Measurements from ENCODE around the gene RNU5D-1. TPM values are rescaled to one million over a fixed set of nuclear protein-coding genes. Genes with fewer than 3 reads are reported as not detected.

RNU5D-1 gene
- total and polyA plus RNA-seq, 8 donors, result not detected

GRCh38 chr1:44693159-44693558 lies 37.8 kb downstream of the RNU5D-1 start:
- TF ChIP-seq, protein P1, sequence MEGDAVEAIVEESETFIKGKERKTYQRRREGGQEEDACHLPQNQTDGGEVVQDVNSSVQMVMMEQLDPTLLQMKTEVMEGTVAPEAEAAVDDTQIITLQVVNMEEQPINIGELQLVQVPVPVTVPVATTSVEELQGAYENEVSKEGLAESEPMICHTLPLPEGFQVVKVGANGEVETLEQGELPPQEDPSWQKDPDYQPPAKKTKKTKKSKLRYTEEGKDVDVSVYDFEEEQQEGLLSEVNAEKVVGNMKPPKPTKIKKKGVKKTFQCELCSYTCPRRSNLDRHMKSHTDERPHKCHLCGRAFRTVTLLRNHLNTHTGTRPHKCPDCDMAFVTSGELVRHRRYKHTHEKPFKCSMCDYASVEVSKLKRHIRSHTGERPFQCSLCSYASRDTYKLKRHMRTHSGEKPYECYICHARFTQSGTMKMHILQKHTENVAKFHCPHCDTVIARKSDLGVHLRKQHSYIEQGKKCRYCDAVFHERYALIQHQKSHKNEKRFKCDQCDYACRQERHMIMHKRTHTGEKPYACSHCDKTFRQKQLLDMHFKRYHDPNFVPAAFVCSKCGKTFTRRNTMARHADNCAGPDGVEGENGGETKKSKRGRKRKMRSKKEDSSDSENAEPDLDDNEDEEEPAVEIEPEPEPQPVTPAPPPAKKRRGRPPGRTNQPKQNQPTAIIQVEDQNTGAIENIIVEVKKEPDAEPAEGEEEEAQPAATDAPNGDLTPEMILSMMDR (IDR thresholded peaks at IDR 0.05), result no peak
- Histone ChIP-seq H3K4me1 (no peaks in the 10 kb centered on the region), H3K27me3 (no peaks in the 10 kb centered on the region), H3K36me3 (no peaks in the 10 kb centered on the region), H3K27ac (no peak overlapping the region), H3K4me3 (no peak overlapping the region), H3K9me3 (no peaks in the 10 kb centered on the region)
- intact Hi-C loops (cut with DNase I), result no loop called here
- DNase-seq (no peak), ATAC-seq (no peak), FAIRE-seq (no peak)
- WGBS, 2 donors, result 76 to 79% methylated on average over 2 of the region's 2 CpGs

- Histone ChIP-seq H3K36me3 (no peaks in the 10 kb centered on the region), H3K27ac (no peak overlapping the region), H3K4me1 (no peaks in the 10 kb centered on the region), H3K9me3 (no peaks in the 10 kb centered on the region), H3K4me3 (no peak overlapping the region), H3K27me3 (no peaks in the 10 kb centered on the region)
- no peak for FAIRE-seq
- 86 to 90% methylated on average over 3 of the region's 3 CpGs for WGBS, 2 donors
- TF ChIP-seq, protein P1 (IDR thresholded peaks at IDR 0.05), result no peak
- DNase-seq, result no peak
- ATAC-seq, result no peak
- intact Hi-C loops (cut with DNase I), result no loop called here
Measured at GRCh38 chr1:44689447-44689765, 41.6 kb downstream of the RNU5D-1 start.

DNA sequence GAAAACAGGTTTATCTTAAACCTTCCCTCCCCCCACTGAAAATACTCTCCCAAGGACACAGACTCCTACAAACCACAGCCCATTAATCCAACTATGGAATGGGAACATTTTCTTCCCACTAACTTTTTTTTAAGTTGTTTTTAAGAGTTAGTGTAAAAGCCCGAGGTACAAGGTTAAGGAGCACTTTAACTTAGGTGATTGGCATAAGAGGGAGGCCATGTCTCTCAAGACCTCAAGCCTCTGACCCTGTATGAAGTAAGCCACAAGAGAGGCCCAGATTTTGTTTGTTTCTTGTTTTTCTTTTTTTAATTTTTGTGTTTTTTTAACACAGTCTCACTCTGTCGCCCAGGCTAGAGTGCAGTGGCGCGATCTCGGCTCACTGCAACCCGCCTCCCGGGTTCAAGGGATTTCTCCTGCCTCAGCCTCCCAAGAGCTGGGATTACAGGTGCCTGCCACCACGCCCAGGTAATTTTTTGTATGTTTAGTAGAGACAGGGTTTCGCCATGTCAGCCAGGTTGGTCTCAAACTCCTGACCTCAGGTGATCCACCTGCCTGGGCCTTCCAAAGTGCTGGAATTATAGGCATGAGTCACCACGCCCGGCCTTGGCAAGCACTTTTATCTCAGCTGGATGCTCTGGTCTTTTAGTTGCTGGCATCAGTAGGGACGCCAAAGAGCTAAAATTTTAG lies 42.1 kb downstream of the RNU5D-1 start:
- TF ChIP-seq, protein P1 (IDR thresholded peaks at IDR 0.05), result no peak
- no peaks in the 10 kb centered on the region for H3K27me3 ChIP-seq
- FAIRE-seq, result no peak
- no peak overlapping the region for H3K27ac ChIP-seq
- no peak for ATAC-seq
- no peaks in the 10 kb centered on the region for H3K36me3 ChIP-seq
- H3K4me1 ChIP-seq, result no peaks in the 10 kb centered on the region
- WGBS, 2 donors, result 85 to 87% methylated on average over 12 of the region's 12 CpGs
- DNase-seq, result no peak
- no peak overlapping the region for H3K4me3 ChIP-seq
- intact Hi-C loops (cut with DNase I), result no loop called here
- no peaks in the 10 kb centered on the region for H3K9me3 ChIP-seq

GRCh38 chr1:44685881-44686280 lies 45.1 kb downstream of the RNU5D-1 start:
- Histone ChIP-seq H3K36me3 (no peaks in the 10 kb centered on the region), H3K27me3 (no peaks in the 10 kb centered on the region), H3K4me3 (no peak overlapping the region), H3K4me1 (no peaks in the 10 kb centered on the region), H3K27ac (no peak overlapping the region), H3K9me3 (no peaks in the 10 kb centered on the region)
- no peak for FAIRE-seq
- intact Hi-C loops (cut with DNase I), result no loop called here
- whole genome bisulfite sequencing, 2 donors, result 84 to 87% methylated on average over 8 of the region's 8 CpGs
- TF ChIP-seq, protein P1 (IDR thresholded peaks at IDR 0.05), result no peak
- no peak for DNase-seq
- no peak for ATAC-seq

GRCh38 chr1:44685218-44685617 lies 45.8 kb downstream of the RNU5D-1 start:
- H3K9me3 ChIP-seq, result no peaks in the 10 kb centered on the region
- 87 to 94% methylated on average over 4 of the region's 4 CpGs for WGBS, 2 donors
- no peak for FAIRE-seq
- intact Hi-C loops (cut with DNase I), result no loop called here
- TF ChIP-seq, protein P1 (IDR thresholded peaks at IDR 0.05), result no peak
- no peaks in the 10 kb centered on the region for H3K36me3 ChIP-seq
- ATAC-seq, result no peak
- no peaks in the 10 kb centered on the region for H3K27me3 ChIP-seq
- H3K4me3 ChIP-seq, result no peak overlapping the region
- no peak for DNase-seq
- no peak overlapping the region for H3K27ac ChIP-seq
- H3K4me1 ChIP-seq, result no peaks in the 10 kb centered on the region
